Lower leg skin (tissue), 4 donors: ENCODE data around the gene VPS4B. TPM values are rescaled to one million over a fixed set of nuclear protein-coding genes. Genes with fewer than 3 reads are reported as not detected.
A peak's percentile ranks its signal among the peaks of the same experiment; 100 is the strongest.

Experiments
- DNase-seq, 2 donors: peaks; one replicate each; pipeline ENCODE4 v3.0.0-alpha.2; 2019; ENCODE audit warnings: low spot score in 2 of 2
- H3K4me3 ChIP-seq: fragments of 200-600 bp; sonication (generic); 2 replicates; pipeline ENCODE4 v1.5.1; 2017; ENCODE audit warnings: mild to moderate bottlenecking, low read depth; ENCODE audit not compliant: poor library complexity, severe bottlenecking
- CTCF ChIP-seq, 3 donors: fragments of 450-650 bp; IDR thresholded peaks; one replicate each; pipeline ENCODE4 v1.5.1; 2016; ENCODE audit warnings: antibody characterized with exemption in 3 of 3, mild to moderate bottlenecking in 3 of 3, moderate library complexity in 2 of 3
- POLR2A ChIP-seq, 2 donors: fragments of 450-650 bp; IDR thresholded peaks; one replicate each; pipeline ENCODE4 v1.6.1; 2016 to 2017; ENCODE audit warnings: antibody characterized with exemption in 2 of 2, mild to moderate bottlenecking in 1 of 2, moderate library complexity in 1 of 2
- WGBS, 2 donors: methylation state at CpG; one replicate each; pipeline ENCODE4 v1.1.5; 2018; 5-methylcytosine and 5-hydroxymethylcytosine counted together
- intact Hi-C: fragments of 100-400 bp; cut with DNase I; formaldehyde crosslinking; loops from one replicate; pipeline ENCODE4 v1.15.0; 2023; ENCODE audit warnings: low total_unique reads
- total RNA-seq, 4 donors: library from RNA; depleted of rRNA; stranded (reverse); fragments of >200 nt; gene quantifications; one replicate each; pipeline ENCODE4 v1.1.0, GENCODE V29; 2016

Gene VPS4B
- total RNA-seq, 4 donors from 2014 or later, result 43.6 to 59.6 (median 52.4) TPM

GRCh38 chr18:63440219-63440618, 17.9 kb upstream of the VPS4B start:
- intact Hi-C loops, result loop anchor here (5.0 kb wide), 1 partner anchor 423 kb away; no protein-coding TSS in a partner anchor
- no peak overlapping the region for H3K4me3 ChIP-seq
- peak in 1 of 2 donors; percentile 73 for DNase-seq
- no peak for TF ChIP-seq CTCF (IDR thresholded peaks at IDR 0.05)
- no peak for TF ChIP-seq POLR2A (IDR thresholded peaks at IDR 0.05)
- WGBS, 2 donors, result 34 to 60% methylated on average over 1 of the region's 1 CpG

DNA sequence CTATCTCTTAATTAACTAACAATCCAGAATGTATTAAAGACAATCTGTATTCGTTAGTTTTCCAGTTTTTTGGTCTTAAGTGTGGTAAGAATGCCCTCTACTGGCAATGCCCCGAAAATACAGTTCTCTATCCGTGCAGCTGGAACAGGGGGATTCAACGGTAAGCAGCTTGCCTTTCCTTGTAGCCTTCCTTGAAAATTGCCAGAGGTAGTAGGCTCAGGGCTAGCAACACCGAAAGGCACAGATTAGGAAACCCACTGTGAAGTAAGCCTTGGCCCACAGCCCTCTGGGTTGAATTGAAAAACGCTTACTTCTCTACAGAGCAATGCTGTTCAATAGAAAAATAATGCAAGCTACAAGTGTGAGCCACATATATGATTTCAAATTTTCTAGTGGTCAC, 17.1 kb upstream of the VPS4B start:
- no peak overlapping the region for H3K4me3 ChIP-seq
- TF ChIP-seq POLR2A (IDR thresholded peaks at IDR 0.05) (no peak), CTCF (IDR thresholded peaks at IDR 0.05) (peak in 1 of 3 donors; percentile 59)
- DNase-seq, result peak in 1 of 2 donors; percentile 68
- 3% methylated on average over 6 of the region's 6 CpGs for WGBS, 2 donors
- intact Hi-C loops, result no loop called here

DNA sequence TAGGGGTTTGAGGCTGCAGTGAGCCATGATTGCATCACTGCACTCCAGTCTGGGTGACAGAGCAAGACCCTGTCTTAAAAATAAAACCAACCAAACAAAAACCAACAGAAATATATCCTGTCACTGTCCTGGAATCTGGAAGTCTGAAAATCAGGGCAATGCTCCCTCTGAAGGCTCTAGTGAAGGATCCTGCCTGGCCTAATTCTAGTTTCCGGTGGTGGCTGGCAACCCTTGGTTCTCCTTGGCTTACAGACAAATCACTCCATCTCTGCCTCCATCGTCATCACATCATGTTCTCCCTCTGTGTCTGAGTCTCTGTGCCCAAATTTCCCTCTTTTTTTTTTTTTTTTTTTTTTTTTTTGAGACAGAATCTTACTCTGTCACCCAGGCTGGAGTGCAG, 15.9 kb upstream of the VPS4B start:
- intact Hi-C loops, result no loop called here
- no peak for DNase-seq
- WGBS, 2 donors, result 13 to 34% methylated on average over 2 of the region's 2 CpGs
- no peak overlapping the region for H3K4me3 ChIP-seq
- no peak for TF ChIP-seq POLR2A (IDR thresholded peaks at IDR 0.05)

DNA sequence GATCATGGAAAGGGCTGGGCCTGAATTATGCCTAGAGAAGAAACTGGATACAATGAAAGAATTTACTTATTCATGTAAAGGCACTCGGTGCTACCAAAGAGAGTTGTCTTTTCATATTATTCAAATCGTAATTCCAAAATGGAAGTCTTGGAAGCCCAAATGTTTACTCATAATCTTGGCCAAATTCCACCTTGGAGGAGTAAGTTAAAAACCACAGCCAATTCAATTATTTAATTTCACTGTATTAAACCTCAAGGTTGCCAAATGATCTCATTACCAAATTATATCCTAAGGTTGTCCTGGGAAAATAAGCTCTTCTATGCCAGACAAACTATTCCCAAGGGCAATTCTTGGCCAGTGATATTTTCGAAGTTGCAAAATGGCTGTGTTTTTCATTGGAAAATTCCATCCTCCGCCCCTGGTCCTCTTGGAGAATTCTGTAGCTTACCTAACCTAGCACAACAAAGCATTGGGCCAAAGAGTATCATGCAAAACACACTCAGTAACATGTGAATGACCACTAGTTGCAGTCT, 11.1 kb upstream of the VPS4B start:
- intact Hi-C loops, result no loop called here
- TF ChIP-seq POLR2A (IDR thresholded peaks at IDR 0.05), result no peak
- no peak for TF ChIP-seq CTCF (IDR thresholded peaks at IDR 0.05)
- 18 to 21% methylated on average over 4 of the region's 4 CpGs for WGBS, 2 donors
- H3K4me3 ChIP-seq, result no peak overlapping the region
- peak in 1 of 2 donors; percentile 67 for DNase-seq

DNA sequence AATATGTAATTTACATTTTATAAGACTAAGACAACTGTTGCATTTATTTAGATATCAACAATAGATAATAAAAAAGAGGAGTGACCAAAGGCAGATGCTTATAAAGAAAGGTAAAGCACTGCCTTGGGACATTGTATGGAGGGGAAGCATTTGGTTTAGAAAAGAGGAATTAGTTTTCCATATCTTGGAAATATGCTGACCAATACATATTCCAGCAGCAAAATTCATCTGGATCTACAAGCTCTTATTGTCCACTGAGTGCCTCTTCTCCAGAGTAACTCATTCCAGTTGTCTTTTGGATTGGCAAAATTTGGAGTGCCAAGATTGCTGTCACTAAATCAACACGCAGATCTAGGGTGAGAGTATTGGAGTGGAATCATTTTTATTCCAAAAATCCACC, 8.9 kb upstream of the VPS4B start:
- no peak for DNase-seq
- intact Hi-C loops, result no loop called here
- TF ChIP-seq POLR2A (IDR thresholded peaks at IDR 0.05) (no peak), CTCF (IDR thresholded peaks at IDR 0.05) (no peak)
- no peak overlapping the region for H3K4me3 ChIP-seq
- 66 to 78% methylated on average over 1 of the region's 1 CpG for WGBS, 2 donors

GRCh38 chr18:63430526-63430925, 8.2 kb upstream of the VPS4B start:
- intact Hi-C loops, result no loop called here
- H3K4me3 ChIP-seq, result no peak overlapping the region
- DNase-seq, result no peak
- TF ChIP-seq POLR2A (IDR thresholded peaks at IDR 0.05), result no peak
- TF ChIP-seq CTCF (IDR thresholded peaks at IDR 0.05), result no peak
- WGBS, 2 donors, result 72 to 82% methylated on average over 2 of the region's 2 CpGs
